HAP-1 (cell line): ENCODE results near the gene NTNG1.
A peak's percentile ranks its signal among the peaks of the same experiment; 100 is the strongest.

Experiments
- DNase-seq, 2 experiments: peaks; one replicate each; pipeline ENCODE4 v3.0.0-alpha.2; 2016 to 2020; ENCODE audit warnings: low spot score in 2 of 2
- H3K27me3 ChIP-seq: fragments of 250-450 bp; sonication (Bioruptor Pico); 2 replicates; pipeline ENCODE4 v1.5.1; 2020; ENCODE audit warnings: low read depth, mild to moderate bottlenecking, moderate library complexity
- H3K36me3 ChIP-seq: fragments of 250-450 bp; sonication (Bioruptor Pico); replicated peaks from 2 replicates; pipeline ENCODE4 v1.5.1; 2020; ENCODE audit warnings: mild to moderate bottlenecking
- H3K4me1 ChIP-seq: fragments of 250-450 bp; sonication (Bioruptor Pico); 2 replicates; pipeline ENCODE4 v1.5.1; 2020; ENCODE audit warnings: mild to moderate bottlenecking
- H3K4me3 ChIP-seq: fragments of 250-450 bp; sonication (Bioruptor Pico); 2 replicates; pipeline ENCODE4 v1.5.1; 2020; ENCODE audit warnings: mild to moderate bottlenecking, moderate library complexity
- H3K9me3 ChIP-seq: fragments of 250-450 bp; sonication (Bioruptor Pico); 2 replicates; pipeline ENCODE4 v1.5.1; 2020; ENCODE audit warnings: mild to moderate bottlenecking, moderate library complexity
- in situ Hi-C: fragments of 300-500 bp; cut with MboI; formaldehyde crosslinking; loops from 3 replicates; pipeline ENCODE4 v1.14.3; 2020; ENCODE audit warnings: low sequenced_read_pairs, inconsistent platforms, mixed read lengths

The NTNG1 gene

DNA sequence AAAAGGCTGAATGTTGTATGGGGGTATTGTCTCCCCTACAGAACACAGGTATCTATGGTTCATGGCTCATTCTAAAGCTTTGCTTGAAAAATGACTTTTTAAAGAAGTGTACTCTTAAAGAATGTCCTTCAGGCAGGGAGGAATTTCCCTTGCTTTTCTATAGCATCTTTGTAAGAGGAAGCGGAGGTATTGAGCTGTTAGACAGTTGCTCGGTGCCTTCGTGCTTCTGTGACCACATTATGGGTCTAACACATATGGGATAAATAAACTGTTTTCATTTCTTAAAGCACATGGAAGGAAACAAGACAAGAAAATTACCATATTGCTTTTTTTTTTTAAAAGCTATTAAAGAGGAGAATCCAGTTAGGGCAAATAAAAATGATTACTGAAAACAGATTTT, 182.9 kb downstream of the NTNG1 start:
- in situ Hi-C loops = no loop called here
- no peaks in the 10 kb centered on the region for H3K9me3 ChIP-seq
- no peaks in the 10 kb centered on the region for H3K27me3 ChIP-seq
- no peak for DNase-seq
- no peaks in the 10 kb centered on the region for H3K4me1 ChIP-seq
- no peak overlapping the region for H3K4me3 ChIP-seq
- no peaks in the 10 kb centered on the region for H3K36me3 ChIP-seq

DNA sequence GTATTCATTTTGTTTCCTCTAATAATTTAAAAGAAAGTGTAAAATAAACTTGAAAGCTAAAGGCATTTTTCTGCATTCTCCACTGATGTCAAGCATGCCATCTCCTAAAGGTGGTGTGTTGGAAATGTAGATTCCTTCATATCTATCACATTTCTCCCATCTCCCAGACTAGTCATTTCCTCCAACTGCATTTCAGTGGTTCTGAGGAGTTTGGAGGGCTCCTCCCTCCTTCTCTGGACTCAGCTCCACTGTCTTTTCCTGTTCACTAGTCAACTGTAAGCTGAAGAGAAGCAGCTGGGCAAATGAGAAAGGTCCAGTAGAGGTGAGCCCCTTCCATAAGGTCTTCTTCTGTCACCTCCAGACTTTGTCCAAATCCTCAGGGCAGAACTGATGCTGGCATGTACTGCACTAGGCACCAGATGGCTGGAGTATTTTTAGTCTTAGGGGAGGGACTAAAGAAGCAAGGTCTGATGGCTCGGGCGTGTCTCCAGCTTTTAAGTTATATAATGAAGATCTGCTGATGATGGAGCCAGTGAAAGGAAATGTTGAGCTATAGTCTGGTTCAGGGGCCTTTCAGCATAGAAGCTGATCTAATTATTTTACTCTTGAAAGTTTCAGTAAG, 186.1 kb downstream of the NTNG1 start:
- in situ Hi-C loops = no loop called here
- no peak for DNase-seq

GRCh38 chr1:107327446-107327845, 186.6 kb downstream of the NTNG1 start:
- in situ Hi-C loops = no loop called here
- Histone ChIP-seq H3K27me3 (no peaks in the 10 kb centered on the region), H3K4me1 (no peaks in the 10 kb centered on the region), H3K4me3 (no peak overlapping the region), H3K36me3 (no peaks in the 10 kb centered on the region), H3K9me3 (no peaks in the 10 kb centered on the region)
- no peak for DNase-seq

More for the DNA sequence above, 186.1 kb downstream of the NTNG1 start:
- H3K4me1 ChIP-seq = no peaks in the 10 kb centered on the region
- no peak overlapping the region for H3K4me3 ChIP-seq
- no peaks in the 10 kb centered on the region for H3K9me3 ChIP-seq
- no peaks in the 10 kb centered on the region for H3K36me3 ChIP-seq
- H3K27me3 ChIP-seq = no peaks in the 10 kb centered on the region

DNA sequence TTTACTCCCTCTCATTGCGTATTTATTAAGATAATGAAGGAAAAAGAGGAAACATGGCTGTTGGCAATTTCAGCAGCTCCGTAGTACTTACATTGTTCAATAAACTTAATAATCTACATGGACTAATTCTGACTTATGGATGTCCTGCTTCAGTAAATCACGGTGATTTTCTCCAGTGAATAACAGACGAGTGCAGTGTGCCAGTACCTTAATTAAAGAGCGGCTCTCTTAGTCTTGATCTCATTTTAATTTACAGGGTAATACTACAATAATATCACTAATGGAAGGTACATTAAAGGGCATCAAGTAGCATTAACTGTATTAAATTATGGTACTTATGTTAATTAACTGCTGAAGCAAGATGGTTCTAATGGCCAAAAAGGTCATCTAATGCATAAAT, 187.2 kb downstream of the NTNG1 start:
- Histone ChIP-seq H3K9me3 (no peaks in the 10 kb centered on the region), H3K4me3 (no peak overlapping the region), H3K36me3 (no peaks in the 10 kb centered on the region), H3K4me1 (no peaks in the 10 kb centered on the region), H3K27me3 (no peaks in the 10 kb centered on the region)
- DNase-seq = no peak
- in situ Hi-C loops = no loop called here

GRCh38 chr1:107339775-107340174, 198.9 kb downstream of the NTNG1 start:
- H3K36me3 ChIP-seq = no peaks in the 10 kb centered on the region
- DNase-seq = no peak
- in situ Hi-C loops = no loop called here

DNA sequence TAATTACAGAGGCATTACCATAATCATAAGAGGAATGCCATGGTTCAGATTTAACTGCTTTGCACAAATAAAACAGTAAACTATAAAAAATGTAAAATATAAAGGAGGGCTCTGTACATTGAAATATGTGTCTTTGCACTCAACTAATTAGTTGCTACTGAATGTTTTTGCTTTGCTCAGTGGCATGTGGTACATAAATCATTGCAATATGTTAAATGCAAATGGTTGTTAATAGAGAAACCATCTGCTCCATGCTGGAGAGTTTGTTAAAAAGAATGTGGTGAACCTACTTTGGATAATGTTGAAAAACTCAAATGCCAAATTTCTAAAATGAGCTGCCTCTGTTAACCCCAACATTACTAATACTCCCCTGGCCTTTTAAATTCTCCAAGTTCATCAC, 201.5 kb downstream of the NTNG1 start:
- in situ Hi-C loops = no loop called here
- Histone ChIP-seq H3K9me3 (no peaks in the 10 kb centered on the region), H3K36me3 (no peaks in the 10 kb centered on the region), H3K4me1 (no peaks in the 10 kb centered on the region), H3K4me3 (no peak overlapping the region), H3K27me3 (no peaks in the 10 kb centered on the region)
- no peak for DNase-seq

More at GRCh38 chr1:107339775-107340174, 198.9 kb downstream of the NTNG1 start:
- Histone ChIP-seq H3K4me1 (no peaks in the 10 kb centered on the region), H3K27me3 (no peaks in the 10 kb centered on the region), H3K9me3 (no peaks in the 10 kb centered on the region), H3K4me3 (no peak overlapping the region)

DNA sequence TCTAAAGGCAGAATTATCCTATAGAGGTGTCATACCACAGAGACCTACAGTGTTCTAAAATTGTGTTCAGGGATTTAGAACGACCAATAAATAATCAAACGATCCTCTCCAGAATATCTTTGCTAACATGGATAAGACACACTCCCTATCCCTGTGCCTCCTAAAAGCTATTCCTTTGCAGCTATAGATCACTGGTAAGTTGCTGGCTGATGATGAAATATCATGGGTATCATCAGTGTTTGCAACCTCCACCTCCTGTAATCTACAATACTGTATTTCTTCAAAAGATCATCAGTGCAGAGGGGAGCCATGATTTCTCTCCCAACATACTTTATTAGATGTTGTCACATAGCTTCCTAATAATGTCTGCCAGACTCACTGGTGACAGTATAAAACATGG, 201.9 kb downstream of the NTNG1 start:
- Histone ChIP-seq H3K9me3 (no peaks in the 10 kb centered on the region), H3K4me3 (no peak overlapping the region), H3K36me3 (no peaks in the 10 kb centered on the region), H3K4me1 (no peaks in the 10 kb centered on the region), H3K27me3 (no peaks in the 10 kb centered on the region)
- no peak for DNase-seq
- in situ Hi-C loops = no loop called here

DNA sequence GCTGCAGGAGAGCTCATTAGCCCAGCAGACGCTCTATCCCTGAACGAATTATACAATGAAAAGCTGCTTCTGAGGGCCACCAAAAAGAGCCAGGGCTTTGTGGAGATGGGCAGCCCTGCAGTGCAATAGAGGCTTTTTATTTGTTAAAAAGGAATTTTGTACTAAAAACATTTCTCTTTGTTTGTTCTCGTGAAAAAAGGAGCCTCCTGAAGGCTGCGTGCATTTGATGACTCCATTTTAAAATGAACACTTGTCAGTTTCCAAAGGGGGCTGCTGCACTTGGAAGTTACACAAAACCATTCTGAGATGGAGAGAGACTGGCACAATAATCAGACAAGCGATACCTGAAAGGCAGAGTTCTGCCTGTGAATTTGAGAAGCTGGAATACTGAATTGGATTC, 202.8 kb downstream of the NTNG1 start:
- no peaks in the 10 kb centered on the region for H3K9me3 ChIP-seq
- H3K27me3 ChIP-seq = no peaks in the 10 kb centered on the region
- DNase-seq = no peak
- no peak overlapping the region for H3K4me3 ChIP-seq
- in situ Hi-C loops = no loop called here
- H3K36me3 ChIP-seq = no peaks in the 10 kb centered on the region
- no peaks in the 10 kb centered on the region for H3K4me1 ChIP-seq

GRCh38 chr1:107344268-107344760, 203.5 kb downstream of the NTNG1 start:
- H3K27me3 ChIP-seq = no peaks in the 10 kb centered on the region
- no peaks in the 10 kb centered on the region for H3K36me3 ChIP-seq
- H3K4me3 ChIP-seq = no peak overlapping the region
- no peak for DNase-seq
- no peaks in the 10 kb centered on the region for H3K9me3 ChIP-seq
- in situ Hi-C loops = no loop called here
- H3K4me1 ChIP-seq = no peaks in the 10 kb centered on the region

- in situ Hi-C loops = no loop called here
Observed at GRCh38 chr1:107344836-107345235, 204.0 kb downstream of the NTNG1 start.

DNA sequence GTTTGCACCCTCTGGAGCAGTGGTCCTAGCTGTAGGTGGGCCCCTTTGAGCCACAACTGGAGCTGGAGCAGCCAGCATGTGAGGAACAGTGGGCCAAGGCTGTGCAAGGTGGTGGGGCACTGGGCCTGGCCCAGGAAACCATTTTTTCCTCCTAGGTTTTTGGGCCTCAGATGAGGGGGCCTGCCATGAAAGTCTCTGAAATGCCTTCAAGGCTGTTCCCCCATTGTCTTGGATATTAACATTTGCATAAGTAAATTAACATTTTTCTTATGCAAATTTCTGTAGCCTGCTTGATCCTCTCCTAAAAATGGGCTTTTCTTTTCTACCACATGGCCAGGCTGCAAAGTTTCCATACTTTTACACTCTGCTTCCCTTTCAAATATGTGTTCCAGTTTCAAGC, 212.0 kb downstream of the NTNG1 start:
- DNase-seq = peak in 1 of 2 experiments; percentile 8
- no peaks in the 10 kb centered on the region for H3K36me3 ChIP-seq
- in situ Hi-C loops = no loop called here
- no peak overlapping the region for H3K4me3 ChIP-seq
- peaks cover 3% of the 10 kb centered on the region; the same call in 1 of the 2 replicates for H3K4me1 ChIP-seq
- no peaks in the 10 kb centered on the region for H3K9me3 ChIP-seq
- H3K27me3 ChIP-seq = no peaks in the 10 kb centered on the region

More at GRCh38 chr1:107344836-107345235, 204.0 kb downstream of the NTNG1 start:
- Histone ChIP-seq H3K9me3 (no peaks in the 10 kb centered on the region), H3K4me3 (no peak overlapping the region), H3K4me1 (no peaks in the 10 kb centered on the region), H3K36me3 (no peaks in the 10 kb centered on the region), H3K27me3 (no peaks in the 10 kb centered on the region)
- DNase-seq = no peak

DNA sequence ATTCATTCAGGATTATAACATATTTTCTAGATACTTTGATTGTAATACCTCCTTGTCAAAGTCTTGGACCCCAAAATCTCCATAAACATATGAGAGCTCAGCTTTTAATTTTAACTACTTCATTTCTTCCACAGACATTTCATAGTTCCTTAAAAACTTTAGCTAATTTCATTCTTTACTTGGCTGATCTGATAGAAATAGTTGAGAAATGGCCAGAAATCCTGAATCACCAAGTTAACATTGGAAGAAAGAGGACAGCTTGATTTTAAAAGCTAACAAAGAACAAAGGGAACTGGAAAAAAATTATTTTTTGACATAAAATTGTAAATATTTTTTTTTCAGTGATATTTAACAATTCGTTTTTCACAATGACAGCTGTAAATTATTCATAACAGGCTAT, 216.5 kb downstream of the NTNG1 start:
- H3K36me3 ChIP-seq = no peaks in the 10 kb centered on the region
- H3K4me3 ChIP-seq = no peak overlapping the region
- DNase-seq = no peak
- no peaks in the 10 kb centered on the region for H3K27me3 ChIP-seq
- in situ Hi-C loops = no loop called here
- peaks cover 3% of the 10 kb centered on the region; the same call in 1 of the 2 replicates for H3K4me1 ChIP-seq
- H3K9me3 ChIP-seq = no peaks in the 10 kb centered on the region

GRCh38 chr1:107358619-107359327, 217.9 kb downstream of the NTNG1 start:
- in situ Hi-C loops = no loop called here
- DNase-seq = no peak
- H3K4me1 ChIP-seq = no peaks in the 10 kb centered on the region; the same call in 1 of the 2 replicates
- H3K4me3 ChIP-seq = no peak overlapping the region
- H3K27me3 ChIP-seq = no peaks in the 10 kb centered on the region
- H3K36me3 ChIP-seq = no peaks in the 10 kb centered on the region
- H3K9me3 ChIP-seq = no peaks in the 10 kb centered on the region

- in situ Hi-C loops = no loop called here
- Histone ChIP-seq H3K36me3 (no peaks in the 10 kb centered on the region), H3K4me3 (no peak overlapping the region)
Observed at GRCh38 chr1:107359472-107360241, 218.8 kb downstream of the NTNG1 start.

More at GRCh38 chr1:107359472-107360241, 218.8 kb downstream of the NTNG1 start:
- no peak for DNase-seq
- Histone ChIP-seq H3K27me3 (no peaks in the 10 kb centered on the region), H3K9me3 (no peaks in the 10 kb centered on the region), H3K4me1 (no peaks in the 10 kb centered on the region; the same call in 1 of the 2 replicates)
